CD4-positive, alpha-beta memory T cell (primary cell): ENCODE data around the gene GXYLT1. TPM values are rescaled to one million over a fixed set of nuclear protein-coding genes. Genes with fewer than 3 reads are reported as not detected.

ENCODE experiments used
- CTCF ChIA-PET: fragments of 350-600 bp; sonication (Branson Sonifier 250); formaldehyde crosslinking; loops from one replicate; lab custom pipeline; 2021; ENCODE audit warnings: inconsistent platforms; ENCODE audit not compliant: partially characterized antibody; lab: Charles Lee
- POLR2A ChIA-PET: fragments of 350-600 bp; sonication (Branson Sonifier 250); formaldehyde crosslinking; loops from one replicate; lab custom pipeline; 2021; ENCODE audit not compliant: partially characterized antibody; lab: Charles Lee
- DNase-seq, 5 donors: peaks; one replicate each; pipeline versions ENCODE4 v3.0.0 to v3.0.0-alpha.2; 2020 to 2022; ENCODE audit warnings: mixed read lengths in 1 of 5
- H3K27ac ChIP-seq: one replicate; pipeline ENCODE4 v1.7.0; 2013; ENCODE audit warnings: low read depth, low read length
- H3K27me3 ChIP-seq: 2 replicates; pipeline ENCODE4 v1.7.0; 2013; ENCODE audit warnings: mild to moderate bottlenecking, low read length, moderate library complexity; ENCODE audit not compliant: insufficient read depth
- H3K36me3 ChIP-seq: 2 replicates; pipeline ENCODE4 v1.7.0; 2013; ENCODE audit warnings: mild to moderate bottlenecking, low read length, moderate library complexity; ENCODE audit not compliant: insufficient read depth
- H3K4me1 ChIP-seq: 2 replicates; pipeline ENCODE4 v1.7.0; 2013; ENCODE audit warnings: mild to moderate bottlenecking, low read length, moderate library complexity; ENCODE audit not compliant: insufficient read depth
- H3K4me3 ChIP-seq, 2 donors: one replicate each; pipeline ENCODE4 v1.7.0; 2013; ENCODE audit warnings: low read length in 2 of 2, mild to moderate bottlenecking in 1 of 2
- H3K9me3 ChIP-seq, 2 donors: one replicate each; pipeline ENCODE4 v1.7.0; 2013; ENCODE audit warnings: low read length in 2 of 2, control low read depth in 1 of 2; ENCODE audit not compliant: control insufficient read depth in 1 of 2
- H3K27ac Mint-ChIP-seq, 7 donors: one replicate each; pipeline ENCODE4 v1.8.0; 2020 to 2021; ENCODE audit warnings: mixed read lengths in 7 of 7, mild to moderate bottlenecking in 6 of 7, inconsistent platforms in 3 of 7, moderate library complexity in 3 of 7
- H3K27me3 Mint-ChIP-seq, 2 donors: one replicate each; pipeline ENCODE4 v1.8.0; 2020 to 2021; ENCODE audit warnings: mixed read lengths in 2 of 2
- H3K36me3 Mint-ChIP-seq, 2 donors: one replicate each; pipeline ENCODE4 v1.8.0; 2020 to 2021; ENCODE audit warnings: mixed read lengths in 2 of 2, inconsistent platforms in 1 of 2, mild to moderate bottlenecking in 1 of 2
- H3K4me1 Mint-ChIP-seq, 4 donors: one replicate each; pipeline ENCODE4 v1.8.0; 2020 to 2021; ENCODE audit warnings: mixed read lengths in 4 of 4, mild to moderate bottlenecking in 1 of 4
- H3K4me3 Mint-ChIP-seq, 8 donors: one replicate each; pipeline ENCODE4 v1.8.0; 2020 to 2021; ENCODE audit warnings: mixed read lengths in 8 of 8, mild to moderate bottlenecking in 7 of 8, moderate library complexity in 6 of 8, inconsistent platforms in 3 of 8
- H3K9me3 Mint-ChIP-seq, 8 donors: one replicate each; pipeline ENCODE4 v1.8.0; 2020 to 2021; ENCODE audit warnings: mixed read lengths in 8 of 8, mild to moderate bottlenecking in 5 of 8, inconsistent platforms in 3 of 8, moderate library complexity in 1 of 8
- intact Hi-C: fragments of 100-400 bp; cut with micrococcal nuclease; formaldehyde crosslinking; loops from one replicate; pipeline ENCODE4 v1.15.1; 2023
- polyA plus RNA-seq, 2 donors: library from polyadenylated mRNA; unstranded; fragments of 300-500 nt; fragmentation: Illumina TruSeq; gene quantifications; one replicate each; pipeline ENCODE4 v1.2.3, GENCODE V29; 2021
- total RNA-seq, 2 experiments: library from RNA; stranded (reverse); gene quantifications; one replicate each; pipeline ENCODE4 v1.2.3, GENCODE V29; 2021

Gene GXYLT1
- total and polyA plus RNA-seq, 4 experiments from 2014 or later: 2.3 to 9.5 (median 6.2) TPM

- CTCF ChIA-PET: interaction anchor here (0.6 kb wide), 1 partner anchor 82 kb away, joined by 3 read pairs; no protein-coding TSS in a partner anchor
- DNase-seq: no peak
- Mint-ChIP-seq H3K27me3 (no peaks in the 10 kb centered on the region), H3K36me3 (peaks cover 38 to 43% of the 10 kb centered on the region in 2 donors), H3K4me1 (peaks cover 0 to 3% (median 0%) of the 10 kb centered on the region in 4 donors), H3K4me3 (no peak overlapping the region), H3K9me3 (no peaks in the 10 kb centered on the region), H3K27ac (no peak overlapping the region)
- Histone ChIP-seq H3K27ac (no peak overlapping the region), H3K9me3 (no peaks in the 10 kb centered on the region), H3K4me3 (no peak overlapping the region), H3K27me3 (no peaks in the 10 kb centered on the region), H3K4me1 (no peaks in the 10 kb centered on the region), H3K36me3 (peaks cover 4% of the 10 kb centered on the region)
- POLR2A ChIA-PET: no interaction called here
- intact Hi-C loops: no loop called here
Measured at GRCh38 chr12:42086031-42086430, 58.6 kb downstream of the GXYLT1 start.

- no peaks in the 10 kb centered on the region for H3K4me1 ChIP-seq
- H3K4me3 ChIP-seq: no peak overlapping the region
- no peak overlapping the region for H3K27ac ChIP-seq
- Mint-ChIP-seq H3K27ac (no peak overlapping the region), H3K36me3 (peaks cover 38 to 43% of the 10 kb centered on the region in 2 donors), H3K9me3 (no peaks in the 10 kb centered on the region), H3K4me1 (peaks cover 0 to 3% (median 0%) of the 10 kb centered on the region in 4 donors), H3K4me3 (no peak overlapping the region), H3K27me3 (no peaks in the 10 kb centered on the region)
- intact Hi-C loops: no loop called here
- ChIA-PET POLR2A (no interaction called here), CTCF (interaction anchor here (0.6 kb wide), 1 partner anchor 82 kb away, joined by 3 read pairs; no protein-coding TSS in a partner anchor)
- no peak for DNase-seq
- H3K9me3 ChIP-seq: no peaks in the 10 kb centered on the region
- peaks cover 4% of the 10 kb centered on the region for H3K36me3 ChIP-seq
- H3K27me3 ChIP-seq: no peaks in the 10 kb centered on the region
Measured at GRCh38 chr12:42085594-42085993, 59.1 kb downstream of the GXYLT1 start.

GRCh38 chr12:42084522-42084921 lies 60.2 kb downstream of the GXYLT1 start:
- Histone ChIP-seq H3K4me1 (no peaks in the 10 kb centered on the region), H3K4me3 (no peak overlapping the region), H3K36me3 (peaks cover 4% of the 10 kb centered on the region), H3K27ac (no peak overlapping the region), H3K27me3 (no peaks in the 10 kb centered on the region), H3K9me3 (no peaks in the 10 kb centered on the region)
- Mint-ChIP-seq H3K4me1 (peaks cover 0 to 3% (median under 1%) of the 10 kb centered on the region in 4 donors), H3K27me3 (no peaks in the 10 kb centered on the region), H3K9me3 (no peaks in the 10 kb centered on the region), H3K27ac (no peak overlapping the region), H3K4me3 (no peak overlapping the region), H3K36me3 (peaks cover 33 to 35% of the 10 kb centered on the region in 2 donors)
- no peak for DNase-seq
- intact Hi-C loops: no loop called here
- ChIA-PET POLR2A (no interaction called here), CTCF (no interaction called here)

GRCh38 chr12:42076976-42077375 lies 67.7 kb downstream of the GXYLT1 start:
- CTCF ChIA-PET: no interaction called here
- POLR2A ChIA-PET: no interaction called here
- H3K9me3 Mint-ChIP-seq: no peaks in the 10 kb centered on the region
- peaks cover 0 to 2% (median 0%) of the 10 kb centered on the region in 4 donors for H3K4me1 Mint-ChIP-seq
- no peak for DNase-seq
- no peak overlapping the region for H3K4me3 Mint-ChIP-seq
- Histone ChIP-seq H3K9me3 (no peaks in the 10 kb centered on the region), H3K4me1 (no peaks in the 10 kb centered on the region), H3K36me3 (no peaks in the 10 kb centered on the region), H3K27ac (no peak overlapping the region), H3K4me3 (no peak overlapping the region), H3K27me3 (no peaks in the 10 kb centered on the region)
- no peak overlapping the region for H3K27ac Mint-ChIP-seq
- H3K36me3 Mint-ChIP-seq: peaks cover 0 to 3% of the 10 kb centered on the region in 2 donors
- H3K27me3 Mint-ChIP-seq: no peaks in the 10 kb centered on the region
- intact Hi-C loops: no loop called here

- Histone ChIP-seq H3K4me3 (no peak overlapping the region), H3K4me1 (no peaks in the 10 kb centered on the region), H3K36me3 (no peaks in the 10 kb centered on the region), H3K27me3 (no peaks in the 10 kb centered on the region), H3K27ac (no peak overlapping the region), H3K9me3 (no peaks in the 10 kb centered on the region)
- ChIA-PET POLR2A (no interaction called here), CTCF (no interaction called here)
- Mint-ChIP-seq H3K36me3 (no peaks in the 10 kb centered on the region), H3K4me1 (no peaks in the 10 kb centered on the region), H3K4me3 (no peak overlapping the region), H3K9me3 (peaks cover 0 to 19% (median 2%) of the 10 kb centered on the region in 8 donors), H3K27me3 (no peaks in the 10 kb centered on the region), H3K27ac (no peak overlapping the region)
- DNase-seq: no peak
- intact Hi-C loops: no loop called here
Measured at GRCh38 chr12:42070036-42070435, 74.6 kb downstream of the GXYLT1 start.

- peaks cover 8 to 13% of the 10 kb centered on the region in 2 donors for H3K27me3 Mint-ChIP-seq
- no peak for DNase-seq
- no peaks in the 10 kb centered on the region for H3K36me3 ChIP-seq
- no peak overlapping the region for H3K27ac ChIP-seq
- H3K9me3 ChIP-seq: no peaks in the 10 kb centered on the region
- no peaks in the 10 kb centered on the region for H3K27me3 ChIP-seq
- ChIA-PET CTCF (interaction anchor here (2.0 kb wide), 1 partner anchor 35 kb away, joined by 5 read pairs; no protein-coding TSS in a partner anchor), POLR2A (no interaction called here)
- H3K27ac Mint-ChIP-seq: no peak overlapping the region
- no peaks in the 10 kb centered on the region for H3K4me1 Mint-ChIP-seq
- no peak overlapping the region for H3K4me3 ChIP-seq
- intact Hi-C loops: no loop called here
- no peaks in the 10 kb centered on the region for H3K4me1 ChIP-seq
- H3K36me3 Mint-ChIP-seq: no peaks in the 10 kb centered on the region
- H3K9me3 Mint-ChIP-seq: peaks cover 0 to 11% (median 6%) of the 10 kb centered on the region in 8 donors
- no peak overlapping the region for H3K4me3 Mint-ChIP-seq
Measured at GRCh38 chr12:42059127-42059526, 85.5 kb downstream of the GXYLT1 start.

GRCh38 chr12:42056130-42056529 lies 88.5 kb downstream of the GXYLT1 start:
- ChIA-PET CTCF (no interaction called here), POLR2A (no interaction called here)
- intact Hi-C loops: no loop called here

More at GRCh38 chr12:42056130-42056529, 88.5 kb downstream of the GXYLT1 start:
- Histone ChIP-seq H3K27ac (no peak overlapping the region), H3K27me3 (no peaks in the 10 kb centered on the region), H3K9me3 (no peaks in the 10 kb centered on the region), H3K36me3 (no peaks in the 10 kb centered on the region), H3K4me1 (no peaks in the 10 kb centered on the region), H3K4me3 (no peak overlapping the region)
- H3K4me3 Mint-ChIP-seq: no peak overlapping the region
- peaks cover 0 to 9% (median 2%) of the 10 kb centered on the region in 8 donors for H3K9me3 Mint-ChIP-seq
- H3K27ac Mint-ChIP-seq: no peak overlapping the region
- H3K27me3 Mint-ChIP-seq: peaks cover 11 to 16% of the 10 kb centered on the region in 2 donors
- no peaks in the 10 kb centered on the region for H3K4me1 Mint-ChIP-seq
- H3K36me3 Mint-ChIP-seq: no peaks in the 10 kb centered on the region
- no peak for DNase-seq
